ENCODE measurements around the gene P2RY6.

The P2RY6 gene

DNA sequence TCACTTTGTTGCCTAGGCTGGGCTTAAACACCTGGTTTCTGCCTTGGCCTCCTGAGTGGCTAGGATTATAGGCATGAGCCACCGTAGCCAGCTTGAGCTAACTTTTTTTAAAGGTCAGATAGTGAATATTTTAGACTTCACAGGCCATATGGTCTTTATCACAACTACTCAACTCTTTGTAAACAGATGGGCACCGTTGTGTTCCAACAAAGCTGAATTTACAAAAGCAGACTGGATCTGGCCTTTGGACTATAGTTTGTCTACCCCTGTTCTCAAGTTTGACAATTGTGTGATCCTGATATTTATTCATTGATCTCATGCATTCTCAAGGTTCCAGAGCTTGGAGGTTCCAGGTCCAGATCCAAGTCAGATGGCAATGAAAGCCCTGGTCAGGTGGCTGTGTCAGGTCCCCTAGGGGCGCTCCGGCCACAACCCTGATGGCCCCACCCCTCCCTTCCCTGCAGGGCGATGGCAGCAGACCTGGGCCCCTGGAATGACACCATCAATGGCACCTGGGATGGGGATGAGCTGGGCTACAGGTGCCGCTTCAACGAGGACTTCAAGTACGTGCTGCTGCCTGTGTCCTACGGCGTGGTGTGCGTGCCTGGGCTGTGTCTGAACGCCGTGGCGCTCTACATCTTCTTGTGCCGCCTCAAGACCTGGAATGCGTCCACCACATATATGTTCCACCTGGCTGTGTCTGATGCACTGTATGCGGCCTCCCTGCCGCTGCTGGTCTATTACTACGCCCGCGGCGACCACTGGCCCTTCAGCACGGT is 38.3 kb upstream of the P2RY6 start:
- Histone ChIP-seq H3K4me2 (no peak overlapping the region), H3K79me2 (ENCODE audit: insufficient read depth, low read depth) (no peaks in the 10 kb centered on the region), H3K27me3 (ENCODE audit: insufficient read depth, low read depth) (no peaks in the 10 kb centered on the region), H3K36me3 (ENCODE audit: insufficient read depth) (no peaks in the 10 kb centered on the region), H2AFZ (ENCODE audit: low read depth) (no peak overlapping the region), H3K9ac (no peak overlapping the region), H3K4me3 (IDR thresholded peaks at IDR 0.05; ENCODE audit: insufficient read depth, low read depth, low read length) (no peak overlapping the region), H4K20me1 (ENCODE audit: insufficient read depth) (no peaks in the 10 kb centered on the region), H3K27ac (no peak overlapping the region), H3K4me1 (ENCODE audit: low read depth, poor library complexity, severe bottlenecking) (no peaks in the 10 kb centered on the region)
- TF ChIP-seq, protein P1, sequence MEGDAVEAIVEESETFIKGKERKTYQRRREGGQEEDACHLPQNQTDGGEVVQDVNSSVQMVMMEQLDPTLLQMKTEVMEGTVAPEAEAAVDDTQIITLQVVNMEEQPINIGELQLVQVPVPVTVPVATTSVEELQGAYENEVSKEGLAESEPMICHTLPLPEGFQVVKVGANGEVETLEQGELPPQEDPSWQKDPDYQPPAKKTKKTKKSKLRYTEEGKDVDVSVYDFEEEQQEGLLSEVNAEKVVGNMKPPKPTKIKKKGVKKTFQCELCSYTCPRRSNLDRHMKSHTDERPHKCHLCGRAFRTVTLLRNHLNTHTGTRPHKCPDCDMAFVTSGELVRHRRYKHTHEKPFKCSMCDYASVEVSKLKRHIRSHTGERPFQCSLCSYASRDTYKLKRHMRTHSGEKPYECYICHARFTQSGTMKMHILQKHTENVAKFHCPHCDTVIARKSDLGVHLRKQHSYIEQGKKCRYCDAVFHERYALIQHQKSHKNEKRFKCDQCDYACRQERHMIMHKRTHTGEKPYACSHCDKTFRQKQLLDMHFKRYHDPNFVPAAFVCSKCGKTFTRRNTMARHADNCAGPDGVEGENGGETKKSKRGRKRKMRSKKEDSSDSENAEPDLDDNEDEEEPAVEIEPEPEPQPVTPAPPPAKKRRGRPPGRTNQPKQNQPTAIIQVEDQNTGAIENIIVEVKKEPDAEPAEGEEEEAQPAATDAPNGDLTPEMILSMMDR (conservative IDR thresholded peaks at IDR 0.05; ENCODE audit: low read depth, low read length), result no peak

DNA sequence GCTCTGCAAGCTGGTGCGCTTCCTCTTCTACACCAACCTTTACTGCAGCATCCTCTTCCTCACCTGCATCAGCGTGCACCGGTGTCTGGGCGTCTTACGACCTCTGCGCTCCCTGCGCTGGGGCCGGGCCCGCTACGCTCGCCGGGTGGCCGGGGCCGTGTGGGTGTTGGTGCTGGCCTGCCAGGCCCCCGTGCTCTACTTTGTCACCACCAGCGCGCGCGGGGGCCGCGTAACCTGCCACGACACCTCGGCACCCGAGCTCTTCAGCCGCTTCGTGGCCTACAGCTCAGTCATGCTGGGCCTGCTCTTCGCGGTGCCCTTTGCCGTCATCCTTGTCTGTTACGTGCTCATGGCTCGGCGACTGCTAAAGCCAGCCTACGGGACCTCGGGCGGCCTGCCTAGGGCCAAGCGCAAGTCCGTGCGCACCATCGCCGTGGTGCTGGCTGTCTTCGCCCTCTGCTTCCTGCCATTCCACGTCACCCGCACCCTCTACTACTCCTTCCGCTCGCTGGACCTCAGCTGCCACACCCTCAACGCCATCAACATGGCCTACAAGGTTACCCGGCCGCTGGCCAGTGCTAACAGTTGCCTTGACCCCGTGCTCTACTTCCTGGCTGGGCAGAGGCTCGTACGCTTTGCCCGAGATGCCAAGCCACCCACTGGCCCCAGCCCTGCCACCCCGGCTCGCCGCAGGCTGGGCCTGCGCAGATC is 37.5 kb upstream of the P2RY6 start:
- no peaks in the 10 kb centered on the region for H3K27me3 ChIP-seq (ENCODE audit: insufficient read depth, low read depth)
- H3K4me2 ChIP-seq, result no peak overlapping the region
- no peak overlapping the region for H3K27ac ChIP-seq
- no peaks in the 10 kb centered on the region for H3K36me3 ChIP-seq (ENCODE audit: insufficient read depth)
- no peaks in the 10 kb centered on the region for H3K79me2 ChIP-seq (ENCODE audit: insufficient read depth, low read depth)
- H4K20me1 ChIP-seq (ENCODE audit: insufficient read depth), result no peaks in the 10 kb centered on the region
- H3K4me1 ChIP-seq (ENCODE audit: low read depth, poor library complexity, severe bottlenecking), result peaks cover under 1% of the 10 kb centered on the region
- TF ChIP-seq, protein P1 (conservative IDR thresholded peaks at IDR 0.05; ENCODE audit: low read depth, low read length), result no peak
- no peak overlapping the region for H3K4me3 ChIP-seq (IDR thresholded peaks at IDR 0.05; ENCODE audit: insufficient read depth, low read depth, low read length)
- H3K9ac ChIP-seq, result no peak overlapping the region
- H2AFZ ChIP-seq (ENCODE audit: low read depth), result no peak overlapping the region

DNA sequence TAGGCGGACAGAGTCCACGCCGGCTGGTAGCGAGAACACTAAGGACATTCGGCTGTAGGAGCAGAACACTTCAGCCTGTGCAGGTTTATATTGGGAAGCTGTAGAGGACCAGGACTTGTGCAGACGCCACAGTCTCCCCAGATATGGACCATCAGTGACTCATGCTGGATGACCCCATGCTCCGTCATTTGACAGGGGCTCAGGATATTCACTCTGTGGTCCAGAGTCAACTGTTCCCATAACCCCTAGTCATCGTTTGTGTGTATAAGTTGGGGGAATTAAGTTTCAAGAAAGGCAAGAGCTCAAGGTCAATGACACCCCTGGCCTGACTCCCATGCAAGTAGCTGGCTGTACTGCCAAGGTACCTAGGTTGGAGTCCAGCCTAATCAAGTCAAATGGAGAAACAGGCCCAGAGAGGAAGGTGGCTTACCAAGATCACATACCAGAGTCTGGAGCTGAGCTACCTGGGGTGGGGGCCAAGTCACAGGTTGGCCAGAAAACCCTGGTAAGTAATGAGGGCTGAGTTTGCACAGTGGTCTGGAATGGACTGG is 36.8 kb upstream of the P2RY6 start:
- H3K9ac ChIP-seq, result no peak overlapping the region
- H3K4me3 ChIP-seq (IDR thresholded peaks at IDR 0.05; ENCODE audit: insufficient read depth, low read depth, low read length), result no peak overlapping the region
- peaks cover 7% of the 10 kb centered on the region for H3K4me1 ChIP-seq (ENCODE audit: low read depth, poor library complexity, severe bottlenecking)
- no peaks in the 10 kb centered on the region for H3K36me3 ChIP-seq (ENCODE audit: insufficient read depth)
- no peak overlapping the region for H3K27ac ChIP-seq
- no peaks in the 10 kb centered on the region for H3K79me2 ChIP-seq (ENCODE audit: insufficient read depth, low read depth)
- H3K4me2 ChIP-seq, result no peak overlapping the region
- H4K20me1 ChIP-seq (ENCODE audit: insufficient read depth), result no peaks in the 10 kb centered on the region
- H2AFZ ChIP-seq (ENCODE audit: low read depth), result no peak overlapping the region
- no peaks in the 10 kb centered on the region for H3K27me3 ChIP-seq (ENCODE audit: insufficient read depth, low read depth)
- TF ChIP-seq, protein P1 (conservative IDR thresholded peaks at IDR 0.05; ENCODE audit: low read depth, low read length), result no peak

DNA sequence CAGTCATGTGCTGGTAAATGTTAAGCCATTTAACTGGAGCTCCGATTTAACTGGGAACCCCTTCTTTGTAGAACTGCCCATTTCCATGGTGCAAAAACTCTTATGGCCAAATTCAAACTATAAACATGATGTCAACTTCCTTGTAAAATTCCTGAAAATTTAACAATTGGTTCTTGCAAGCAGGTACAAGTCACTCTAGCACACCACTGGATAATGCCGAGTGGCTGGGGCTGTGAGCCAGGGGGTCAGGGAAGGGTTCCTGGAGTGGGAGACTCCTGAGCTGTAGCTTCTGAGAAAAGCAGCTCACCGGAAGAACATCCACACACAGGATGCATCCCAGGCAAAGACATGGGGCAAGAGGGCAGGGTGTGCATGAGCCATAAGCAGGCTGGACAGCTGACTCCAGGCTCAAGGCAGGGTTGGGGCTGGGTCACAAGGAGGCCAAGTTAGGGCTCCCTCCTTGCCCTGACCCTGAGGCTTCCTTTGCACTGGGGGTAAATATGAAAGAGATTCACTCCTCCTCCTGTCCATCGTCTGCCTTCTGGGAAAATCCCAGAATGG is 35.9 kb upstream of the P2RY6 start:
- H4K20me1 ChIP-seq (ENCODE audit: insufficient read depth), result no peaks in the 10 kb centered on the region
- TF ChIP-seq, protein P1 (conservative IDR thresholded peaks at IDR 0.05; ENCODE audit: low read depth, low read length), result no peak
- no peak overlapping the region for H2AFZ ChIP-seq (ENCODE audit: low read depth)
- no peaks in the 10 kb centered on the region for H3K79me2 ChIP-seq (ENCODE audit: insufficient read depth, low read depth)
- no peak overlapping the region for H3K4me2 ChIP-seq
- H3K4me1 ChIP-seq (ENCODE audit: low read depth, poor library complexity, severe bottlenecking), result peaks cover 8% of the 10 kb centered on the region
- no peak overlapping the region for H3K9ac ChIP-seq
- H3K27me3 ChIP-seq (ENCODE audit: insufficient read depth, low read depth), result no peaks in the 10 kb centered on the region
- no peak overlapping the region for H3K27ac ChIP-seq
- no peaks in the 10 kb centered on the region for H3K36me3 ChIP-seq (ENCODE audit: insufficient read depth)
- no peak overlapping the region for H3K4me3 ChIP-seq (IDR thresholded peaks at IDR 0.05; ENCODE audit: insufficient read depth, low read depth, low read length)
